ENCODE results near the gene OXSM.

OXSM gene

GRCh38 chr3:25784971-25785370, 4.9 kb upstream of the OXSM start:
- TF ChIP-seq ZC3H10 (CRISPR knock-in tag; IDR thresholded peaks at IDR 0.05) (no peak), RARB (CRISPR knock-in tag; IDR thresholded peaks at IDR 0.05) (no peak), ZFP30 (CRISPR knock-in tag; IDR thresholded peaks at IDR 0.05) (no peak), CSDC2 (CRISPR knock-in tag; IDR thresholded peaks at IDR 0.05) (no peak), GLIS3 (CRISPR knock-in tag; IDR thresholded peaks at IDR 0.05) (no peak), POU6F1 (CRISPR knock-in tag; IDR thresholded peaks at IDR 0.05; ENCODE audit: borderline replicate concordance, low read depth) (no peak), ZNF565 (CRISPR knock-in tag; conservative IDR thresholded peaks at IDR 0.05; ENCODE audit: low read depth) (no peak), TOX (CRISPR knock-in tag; IDR thresholded peaks at IDR 0.05; ENCODE audit: borderline replicate concordance) (no peak), ZNF70 (CRISPR knock-in tag; IDR thresholded peaks at IDR 0.05) (no peak), ARNTL (CRISPR knock-in tag; IDR thresholded peaks at IDR 0.05; ENCODE audit: borderline replicate concordance, low read depth) (no peak), ISL1 (CRISPR knock-in tag; IDR thresholded peaks at IDR 0.05) (no peak)
- ATAC-seq: no peak

DNA sequence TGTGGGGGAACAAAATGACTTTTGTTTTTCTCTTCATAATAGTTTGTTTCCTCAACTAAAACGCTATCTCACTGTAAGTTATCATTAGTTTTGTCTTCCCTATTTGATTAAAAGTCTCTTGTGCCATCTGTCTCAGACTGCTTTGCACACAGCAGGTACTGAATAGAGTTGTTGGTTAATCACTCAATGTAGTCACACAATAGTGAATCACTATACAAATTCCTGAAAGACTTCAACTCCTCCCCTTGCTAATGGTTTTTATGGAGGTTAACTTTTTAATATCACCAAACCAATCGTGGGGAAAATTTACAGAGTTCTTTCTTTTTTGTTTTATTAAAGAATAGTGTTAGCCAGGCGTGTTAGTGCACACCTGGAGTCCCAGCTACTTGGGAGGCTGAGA, 4.1 kb upstream of the OXSM start:
- ATAC-seq: no peak
- TF ChIP-seq ARNTL (CRISPR knock-in tag; IDR thresholded peaks at IDR 0.05; ENCODE audit: borderline replicate concordance, low read depth) (no peak), TCF4 (CRISPR knock-in tag; IDR thresholded peaks at IDR 0.05; ENCODE audit: borderline replicate concordance) (no peak), POU6F1 (CRISPR knock-in tag; IDR thresholded peaks at IDR 0.05; ENCODE audit: borderline replicate concordance, low read depth) (no peak), BACH2 (CRISPR knock-in tag; IDR thresholded peaks at IDR 0.05; ENCODE audit: borderline replicate concordance) (no peak), OSR1 (CRISPR knock-in tag; IDR thresholded peaks at IDR 0.05) (no peak), RARB (CRISPR knock-in tag; IDR thresholded peaks at IDR 0.05) (no peak), ESRRG (CRISPR knock-in tag; IDR thresholded peaks at IDR 0.05) (no peak), ISL1 (CRISPR knock-in tag; IDR thresholded peaks at IDR 0.05) (no peak), ZNF8 (CRISPR knock-in tag; IDR thresholded peaks at IDR 0.05) (no peak), PPARA (CRISPR knock-in tag; IDR thresholded peaks at IDR 0.05; ENCODE audit: borderline replicate concordance) (no peak)
- TF ChIP-seq, protein P1, sequence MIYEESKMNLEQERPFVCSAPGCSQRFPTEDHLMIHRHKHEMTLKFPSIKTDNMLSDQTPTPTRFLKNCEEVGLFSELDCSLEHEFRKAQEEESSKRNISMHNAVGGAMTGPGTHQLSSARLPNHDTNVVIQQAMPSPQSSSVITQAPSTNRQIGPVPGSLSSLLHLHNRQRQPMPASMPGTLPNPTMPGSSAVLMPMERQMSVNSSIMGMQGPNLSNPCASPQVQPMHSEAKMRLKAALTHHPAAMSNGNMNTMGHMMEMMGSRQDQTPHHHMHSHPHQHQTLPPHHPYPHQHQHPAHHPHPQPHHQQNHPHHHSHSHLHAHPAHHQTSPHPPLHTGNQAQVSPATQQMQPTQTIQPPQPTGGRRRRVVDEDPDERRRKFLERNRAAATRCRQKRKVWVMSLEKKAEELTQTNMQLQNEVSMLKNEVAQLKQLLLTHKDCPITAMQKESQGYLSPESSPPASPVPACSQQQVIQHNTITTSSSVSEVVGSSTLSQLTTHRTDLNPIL (CRISPR knock-in tag; IDR thresholded peaks at IDR 0.05; ENCODE audit: low read depth): no peak
- TF ChIP-seq, protein P2, sequence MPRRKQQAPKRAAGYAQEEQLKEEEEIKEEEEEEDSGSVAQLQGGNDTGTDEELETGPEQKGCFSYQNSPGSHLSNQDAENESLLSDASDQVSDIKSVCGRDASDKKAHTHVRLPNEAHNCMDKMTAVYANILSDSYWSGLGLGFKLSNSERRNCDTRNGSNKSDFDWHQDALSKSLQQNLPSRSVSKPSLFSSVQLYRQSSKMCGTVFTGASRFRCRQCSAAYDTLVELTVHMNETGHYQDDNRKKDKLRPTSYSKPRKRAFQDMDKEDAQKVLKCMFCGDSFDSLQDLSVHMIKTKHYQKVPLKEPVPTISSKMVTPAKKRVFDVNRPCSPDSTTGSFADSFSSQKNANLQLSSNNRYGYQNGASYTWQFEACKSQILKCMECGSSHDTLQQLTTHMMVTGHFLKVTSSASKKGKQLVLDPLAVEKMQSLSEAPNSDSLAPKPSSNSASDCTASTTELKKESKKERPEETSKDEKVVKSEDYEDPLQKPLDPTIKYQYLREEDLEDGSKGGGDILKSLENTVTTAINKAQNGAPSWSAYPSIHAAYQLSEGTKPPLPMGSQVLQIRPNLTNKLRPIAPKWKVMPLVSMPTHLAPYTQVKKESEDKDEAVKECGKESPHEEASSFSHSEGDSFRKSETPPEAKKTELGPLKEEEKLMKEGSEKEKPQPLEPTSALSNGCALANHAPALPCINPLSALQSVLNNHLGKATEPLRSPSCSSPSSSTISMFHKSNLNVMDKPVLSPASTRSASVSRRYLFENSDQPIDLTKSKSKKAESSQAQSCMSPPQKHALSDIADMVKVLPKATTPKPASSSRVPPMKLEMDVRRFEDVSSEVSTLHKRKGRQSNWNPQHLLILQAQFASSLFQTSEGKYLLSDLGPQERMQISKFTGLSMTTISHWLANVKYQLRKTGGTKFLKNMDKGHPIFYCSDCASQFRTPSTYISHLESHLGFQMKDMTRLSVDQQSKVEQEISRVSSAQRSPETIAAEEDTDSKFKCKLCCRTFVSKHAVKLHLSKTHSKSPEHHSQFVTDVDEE (CRISPR knock-in tag; IDR thresholded peaks at IDR 0.05): no peak
- TF ChIP-seq, protein P3, sequence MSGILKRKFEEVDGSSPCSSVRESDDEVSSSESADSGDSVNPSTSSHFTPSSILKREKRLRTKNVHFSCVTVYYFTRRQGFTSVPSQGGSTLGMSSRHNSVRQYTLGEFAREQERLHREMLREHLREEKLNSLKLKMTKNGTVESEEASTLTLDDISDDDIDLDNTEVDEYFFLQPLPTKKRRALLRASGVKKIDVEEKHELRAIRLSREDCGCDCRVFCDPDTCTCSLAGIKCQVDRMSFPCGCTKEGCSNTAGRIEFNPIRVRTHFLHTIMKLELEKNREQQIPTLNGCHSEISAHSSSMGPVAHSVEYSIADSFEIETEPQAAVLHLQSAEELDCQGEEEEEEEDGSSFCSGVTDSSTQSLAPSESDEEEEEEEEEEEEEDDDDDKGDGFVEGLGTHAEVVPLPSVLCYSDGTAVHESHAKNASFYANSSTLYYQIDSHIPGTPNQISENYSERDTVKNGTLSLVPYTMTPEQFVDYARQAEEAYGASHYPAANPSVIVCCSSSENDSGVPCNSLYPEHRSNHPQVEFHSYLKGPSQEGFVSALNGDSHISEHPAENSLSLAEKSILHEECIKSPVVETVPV (CRISPR knock-in tag; IDR thresholded peaks at IDR 0.05): no peak

DNA sequence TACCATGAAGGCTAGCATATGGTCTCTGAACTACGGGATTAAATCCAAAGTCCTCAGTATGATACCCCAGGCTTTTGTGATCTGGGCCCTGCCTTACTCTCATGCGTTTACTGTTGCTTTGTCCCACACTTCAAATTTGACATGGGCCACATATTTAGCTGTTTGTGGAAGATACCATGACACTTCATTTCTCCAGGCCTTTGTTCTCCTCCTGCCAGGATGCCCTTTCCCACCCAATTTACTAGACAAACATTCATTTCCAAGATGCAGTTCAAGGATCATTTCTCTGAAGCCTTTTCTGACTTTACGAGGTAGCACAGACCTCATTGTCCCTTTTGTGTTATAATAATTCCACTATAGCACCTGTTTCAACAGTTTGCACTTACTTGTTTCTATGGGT, 2.2 kb upstream of the OXSM start:
- ATAC-seq: no peak
- TF ChIP-seq ZFP3 (CRISPR knock-in tag; IDR thresholded peaks at IDR 0.05): no peak
- no peak for TF ChIP-seq ZFP30 (CRISPR knock-in tag; IDR thresholded peaks at IDR 0.05)
- no peak for TF ChIP-seq ZNF8 (CRISPR knock-in tag; IDR thresholded peaks at IDR 0.05)

DNA sequence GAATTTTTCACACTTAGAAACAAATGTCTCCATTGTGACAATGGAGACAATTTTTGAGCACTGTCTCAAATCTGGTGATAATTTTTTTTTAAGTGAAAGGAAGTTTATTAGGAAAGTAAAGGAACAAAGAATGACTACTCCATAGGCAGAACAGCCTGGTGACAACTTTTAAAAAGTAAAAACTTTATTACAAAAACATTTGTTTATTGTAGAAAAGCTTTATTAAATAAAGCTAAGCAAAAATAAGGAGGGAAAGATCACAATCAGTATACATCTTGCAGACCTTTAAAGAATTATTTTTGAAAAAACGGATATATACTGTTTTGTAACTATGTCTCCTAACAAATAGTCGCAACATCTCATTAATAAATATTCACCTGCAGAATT, 688 bp upstream of the OXSM start:
- no peak for ATAC-seq
- TF ChIP-seq SNAI2 (CRISPR knock-in tag; IDR thresholded peaks at IDR 0.05) (no peak), ZNF8 (CRISPR knock-in tag; IDR thresholded peaks at IDR 0.05) (no peak), ZFP30 (CRISPR knock-in tag; IDR thresholded peaks at IDR 0.05) (no peak), ZNF565 (CRISPR knock-in tag; conservative IDR thresholded peaks at IDR 0.05; ENCODE audit: low read depth) (no peak), PPARA (CRISPR knock-in tag; IDR thresholded peaks at IDR 0.05; ENCODE audit: borderline replicate concordance) (no peak), ISL1 (CRISPR knock-in tag; IDR thresholded peaks at IDR 0.05) (no peak), ZC3H10 (CRISPR knock-in tag; IDR thresholded peaks at IDR 0.05) (no peak), ARNTL (CRISPR knock-in tag; IDR thresholded peaks at IDR 0.05; ENCODE audit: borderline replicate concordance, low read depth) (no peak)
- TF ChIP-seq, protein P1 (CRISPR knock-in tag; IDR thresholded peaks at IDR 0.05; ENCODE audit: low read depth): no peak
- TF ChIP-seq, protein P4, sequence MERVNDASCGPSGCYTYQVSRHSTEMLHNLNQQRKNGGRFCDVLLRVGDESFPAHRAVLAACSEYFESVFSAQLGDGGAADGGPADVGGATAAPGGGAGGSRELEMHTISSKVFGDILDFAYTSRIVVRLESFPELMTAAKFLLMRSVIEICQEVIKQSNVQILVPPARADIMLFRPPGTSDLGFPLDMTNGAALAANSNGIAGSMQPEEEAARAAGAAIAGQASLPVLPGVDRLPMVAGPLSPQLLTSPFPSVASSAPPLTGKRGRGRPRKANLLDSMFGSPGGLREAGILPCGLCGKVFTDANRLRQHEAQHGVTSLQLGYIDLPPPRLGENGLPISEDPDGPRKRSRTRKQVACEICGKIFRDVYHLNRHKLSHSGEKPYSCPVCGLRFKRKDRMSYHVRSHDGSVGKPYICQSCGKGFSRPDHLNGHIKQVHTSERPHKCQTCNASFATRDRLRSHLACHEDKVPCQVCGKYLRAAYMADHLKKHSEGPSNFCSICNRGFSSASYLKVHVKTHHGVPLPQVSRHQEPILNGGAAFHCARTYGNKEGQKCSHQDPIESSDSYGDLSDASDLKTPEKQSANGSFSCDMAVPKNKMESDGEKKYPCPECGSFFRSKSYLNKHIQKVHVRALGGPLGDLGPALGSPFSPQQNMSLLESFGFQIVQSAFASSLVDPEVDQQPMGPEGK (CRISPR knock-in tag; IDR thresholded peaks at IDR 0.05; ENCODE audit: borderline replicate concordance): no peak

All from SK-N-SH treated with all-trans-retinoic acid at 6 μM for 48 hours (cell line).